HK-2 (cell line): ENCODE data around the gene HDDC2.
A peak's percentile ranks its signal among the peaks of the same experiment; 100 is the strongest.

ENCODE experiments used
- DNase-seq: peaks from one replicate; pipeline ENCODE4 v3.0.0-alpha.2; 2018; ENCODE audit not compliant: unreplicated experiment

HDDC2 gene, protein sequence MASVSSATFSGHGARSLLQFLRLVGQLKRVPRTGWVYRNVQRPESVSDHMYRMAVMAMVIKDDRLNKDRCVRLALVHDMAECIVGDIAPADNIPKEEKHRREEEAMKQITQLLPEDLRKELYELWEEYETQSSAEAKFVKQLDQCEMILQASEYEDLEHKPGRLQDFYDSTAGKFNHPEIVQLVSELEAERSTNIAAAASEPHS

DNA sequence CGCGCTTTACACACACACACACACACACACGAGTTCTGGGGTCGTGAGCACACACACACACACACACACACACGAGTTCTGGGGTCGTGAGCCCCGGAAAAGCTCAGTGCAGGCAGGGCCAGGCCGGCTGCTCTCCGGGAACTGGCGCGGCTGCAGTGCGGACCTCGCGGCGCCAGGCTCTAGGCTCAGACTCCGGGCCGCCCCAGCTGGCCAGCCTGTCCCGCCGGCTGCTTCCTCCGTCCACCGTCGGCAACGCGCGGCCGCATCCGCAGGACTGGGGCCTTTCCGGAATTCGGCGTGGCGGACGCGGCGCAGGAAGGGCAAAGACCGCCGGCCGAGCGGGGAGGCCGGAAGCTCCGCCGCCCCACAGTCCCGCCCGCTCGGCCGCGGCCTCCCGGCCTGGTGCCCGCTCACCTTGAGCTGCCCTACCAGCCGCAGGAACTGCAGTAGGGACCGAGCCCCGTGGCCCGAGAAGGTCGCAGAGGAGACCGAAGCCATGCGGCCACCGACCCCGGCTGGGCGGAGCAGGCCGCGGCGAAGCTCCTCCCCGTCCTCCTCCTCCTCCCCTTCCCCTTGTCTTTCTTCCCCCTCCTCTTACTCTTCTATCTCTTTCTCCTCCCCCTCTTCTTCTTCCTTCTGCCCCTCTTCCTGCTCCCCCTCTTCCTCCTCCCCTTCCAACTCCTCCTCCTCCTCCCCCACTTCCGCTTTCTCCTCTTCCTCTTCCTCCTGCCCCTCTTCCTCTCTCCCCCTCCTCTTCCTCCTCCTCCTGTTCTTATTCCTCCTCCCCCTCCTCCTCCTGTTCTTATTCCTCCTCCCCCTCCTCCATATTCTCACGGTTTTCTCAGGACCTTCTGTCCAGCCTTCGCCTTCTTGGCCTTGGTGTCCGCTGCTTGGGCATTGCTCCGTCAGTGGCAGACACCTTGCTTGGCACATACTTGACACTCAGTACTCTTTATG, at the start of gene HDDC2:
Gene HDDC2, minus strand, starts transcription at position 533 of the 957 bp plus-strand sequence. Its CDS starts 35 bp downstream, at position 498.
- DNase-seq: peak; percentile 73

DNA sequence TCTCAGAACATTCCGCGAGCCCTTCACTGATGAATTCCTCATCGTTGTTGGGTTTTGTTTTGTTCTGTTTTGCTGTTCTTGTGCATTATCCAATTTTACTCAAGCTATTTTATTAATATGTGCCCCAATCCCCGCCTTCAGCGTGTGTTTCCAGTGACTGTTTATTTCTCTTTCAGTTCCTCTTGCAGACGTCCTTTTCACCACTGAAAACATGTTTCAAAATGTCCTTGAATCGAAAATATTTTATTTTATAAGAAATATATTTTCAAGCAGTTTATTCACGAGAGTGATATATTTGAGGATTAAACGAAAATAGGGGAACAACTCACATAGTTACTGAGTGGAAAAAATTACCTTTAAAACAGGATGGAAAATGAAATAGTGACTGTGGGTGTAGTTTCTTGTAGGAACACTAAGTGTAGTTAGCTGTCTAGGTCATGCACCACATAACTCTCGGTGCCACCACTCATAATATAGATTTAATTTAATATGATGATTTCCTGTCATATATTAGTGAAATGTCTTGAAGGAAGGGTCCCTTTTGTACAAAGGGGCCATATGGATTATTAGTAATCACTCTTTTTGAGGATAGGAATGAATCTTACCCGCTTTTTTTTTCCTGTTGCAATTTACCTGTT, 45.3 kb upstream of the HDDC2 start:
- no peak for DNase-seq

DNA sequence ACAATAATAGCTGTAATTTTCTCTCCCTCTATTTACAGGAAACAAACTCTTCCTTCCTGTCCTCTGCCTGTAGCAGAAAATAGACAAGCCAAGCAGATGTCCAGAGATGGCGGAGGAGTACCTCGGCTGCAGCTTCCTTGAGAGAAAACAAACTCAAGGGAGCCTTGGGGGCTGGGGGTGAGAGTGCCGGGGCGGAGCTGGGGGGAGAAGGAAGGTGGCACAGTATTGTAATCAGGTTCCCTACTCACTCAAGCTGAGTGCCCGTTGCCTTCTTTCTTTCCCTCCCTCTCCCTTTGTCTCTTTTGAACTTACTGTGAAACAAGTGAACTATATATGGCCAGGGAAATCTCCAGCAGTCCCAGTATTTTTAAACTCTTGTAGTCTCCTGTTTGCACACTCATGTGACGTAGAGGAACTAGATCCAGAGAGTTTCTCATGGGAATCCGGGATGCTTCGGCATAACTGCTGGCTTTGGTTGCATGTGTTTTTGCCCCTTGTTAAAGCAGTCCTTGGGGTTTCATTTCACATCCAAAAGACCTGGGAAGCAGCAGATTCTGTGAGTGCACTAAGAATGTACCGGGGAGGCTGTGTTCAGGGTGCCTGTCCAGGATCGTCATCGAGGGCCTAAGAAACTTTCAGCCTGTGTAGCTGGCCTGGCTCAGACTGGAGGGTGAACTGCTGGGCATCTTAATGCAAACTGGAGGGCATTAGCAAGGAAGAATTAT, 44.6 kb upstream of the HDDC2 start:
- DNase-seq: no peak

DNA sequence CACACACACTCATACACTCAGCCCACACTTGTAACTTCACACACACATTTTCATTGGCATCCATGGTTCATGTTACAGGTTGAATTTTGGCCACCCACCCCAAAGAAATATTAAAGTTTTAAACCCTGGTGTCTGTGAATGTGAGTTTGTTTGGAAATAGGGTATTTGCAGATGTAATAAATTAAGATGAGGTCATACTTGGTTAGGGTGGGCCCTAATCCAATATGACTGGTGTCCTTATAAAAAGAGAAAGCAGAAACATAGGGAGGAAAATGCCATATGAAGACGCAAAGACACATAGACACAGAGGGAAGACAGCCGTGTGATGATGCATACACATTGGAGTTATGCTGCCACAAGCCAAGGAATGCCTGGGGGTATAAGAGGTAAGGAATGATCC, 39.7 kb upstream of the HDDC2 start:
- DNase-seq: no peak

DNA sequence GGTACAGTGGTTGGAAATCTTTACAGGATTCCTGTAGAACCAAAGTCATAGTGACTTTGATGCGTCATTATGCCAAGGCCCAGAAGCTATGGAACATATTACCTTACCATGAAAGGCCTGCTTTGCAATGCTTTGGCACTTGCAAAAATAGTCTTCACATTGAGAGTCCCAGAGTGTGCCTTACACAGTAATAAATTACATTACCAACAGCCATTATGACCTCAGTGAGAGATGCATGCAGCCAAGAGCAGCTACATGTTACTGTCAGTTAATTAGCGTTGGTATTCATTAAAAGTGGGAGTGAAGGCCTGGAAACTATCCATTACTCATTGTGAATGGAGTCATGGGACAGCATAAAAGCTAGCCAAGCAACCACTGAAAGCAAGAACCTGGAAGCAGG, 39.2 kb upstream of the HDDC2 start:
- no peak for DNase-seq

DNA sequence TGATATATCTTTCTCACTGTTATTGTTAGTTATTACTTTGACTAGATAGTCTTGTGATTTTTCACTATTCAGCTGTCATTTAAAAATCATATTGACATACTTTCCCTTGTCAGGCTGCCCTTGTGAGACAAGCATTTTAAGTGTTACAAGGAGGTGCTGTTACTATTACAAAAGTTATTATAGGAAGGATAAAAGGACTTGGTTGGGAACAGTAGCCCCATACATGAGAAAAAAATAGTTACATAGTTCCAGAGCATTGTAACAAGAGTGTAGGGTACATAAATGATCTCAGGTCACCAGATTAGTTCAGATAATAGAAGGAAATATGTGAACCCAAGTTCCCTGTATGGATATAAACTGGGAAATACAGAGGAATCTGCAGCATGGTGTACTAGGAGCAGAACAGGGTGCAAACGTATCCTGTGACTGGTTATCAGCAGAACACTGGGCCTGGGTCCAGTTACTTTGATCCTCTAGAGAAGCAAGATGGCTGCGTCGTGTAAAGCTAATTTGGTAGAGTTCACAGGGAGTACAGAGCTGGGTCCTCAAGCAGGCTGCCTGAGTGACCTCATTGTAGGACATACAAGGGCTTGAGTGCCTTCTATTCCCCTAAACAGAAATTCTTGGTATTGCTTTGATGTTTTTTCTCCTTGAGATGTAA, 38.5 kb upstream of the HDDC2 start:
- DNase-seq: no peak

DNA sequence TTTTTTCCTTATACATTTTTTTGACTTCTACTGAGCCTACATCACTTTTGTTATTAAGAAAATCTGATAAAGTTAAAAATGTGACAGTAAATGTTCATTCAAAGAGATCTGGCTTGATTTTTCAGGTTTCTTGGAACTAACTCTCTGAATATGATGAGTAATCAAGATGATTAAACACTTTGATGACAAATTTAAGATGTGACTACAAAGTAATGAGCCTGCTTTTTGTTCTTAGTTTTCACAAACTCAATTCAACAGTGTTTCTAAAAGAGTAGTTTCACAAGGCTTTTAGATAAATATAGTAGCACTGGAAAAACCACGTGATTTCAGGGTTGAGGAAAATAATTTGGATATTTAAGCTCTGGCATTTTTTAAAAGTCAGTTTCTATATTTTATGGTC, 37.9 kb upstream of the HDDC2 start:
- no peak for DNase-seq

DNA sequence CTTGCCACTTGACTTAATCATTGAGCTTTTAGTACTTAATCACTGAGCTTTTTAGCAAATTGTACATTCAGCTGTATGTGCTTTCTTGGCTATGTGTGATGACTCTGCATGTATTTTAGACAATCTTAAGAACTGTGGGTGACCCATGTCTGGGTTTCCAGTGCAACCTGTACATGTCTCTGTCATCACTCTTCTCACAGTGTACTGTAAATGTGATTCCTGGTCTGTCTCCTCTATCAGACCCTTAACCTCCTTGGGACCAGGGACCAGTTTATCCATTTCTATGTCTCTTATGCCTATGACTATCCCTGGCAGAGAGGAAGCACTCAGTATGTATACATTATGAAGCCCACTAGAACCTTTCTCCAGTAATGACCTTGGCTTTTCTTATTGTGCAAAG, 36.6 kb upstream of the HDDC2 start:
- no peak for DNase-seq

DNA sequence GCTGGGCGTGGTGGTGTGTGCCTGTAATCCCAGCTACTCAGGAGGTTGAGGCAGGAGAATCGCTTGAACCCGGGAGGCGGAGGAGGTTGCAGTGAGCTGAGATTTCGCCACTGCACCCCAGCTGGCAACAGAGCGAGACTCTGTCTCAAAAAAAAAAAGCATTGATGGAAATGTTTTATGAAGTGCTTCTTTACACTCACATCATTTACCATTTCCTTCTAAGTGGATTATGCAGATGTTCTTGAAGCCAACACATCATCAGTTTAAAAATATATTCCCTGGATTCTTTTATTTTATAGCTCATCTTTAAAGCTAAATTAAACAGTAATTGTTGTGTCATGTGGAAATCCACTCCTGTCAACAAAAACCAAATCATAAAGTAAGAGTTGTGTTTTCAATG, 35.9 kb upstream of the HDDC2 start:
- DNase-seq: no peak

DNA sequence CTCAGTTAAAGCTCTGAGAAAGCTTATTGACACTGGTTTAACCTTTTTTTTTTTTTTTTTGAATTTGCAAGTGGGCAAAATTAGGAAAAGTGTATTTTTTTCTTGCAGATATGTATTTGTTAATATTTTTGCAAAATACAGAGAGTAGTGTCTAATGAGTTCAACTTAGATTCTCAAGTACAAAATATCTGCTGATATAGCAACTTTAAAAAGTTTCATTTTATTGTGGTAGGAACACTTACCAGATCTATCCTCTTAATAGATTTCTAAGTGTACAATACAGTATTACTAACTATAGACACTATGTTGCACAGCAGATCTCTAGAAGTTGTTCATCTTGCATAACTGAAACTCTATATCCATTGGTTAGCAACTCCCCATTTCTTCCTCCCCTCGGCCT, 30.9 kb upstream of the HDDC2 start:
- DNase-seq: no peak

DNA sequence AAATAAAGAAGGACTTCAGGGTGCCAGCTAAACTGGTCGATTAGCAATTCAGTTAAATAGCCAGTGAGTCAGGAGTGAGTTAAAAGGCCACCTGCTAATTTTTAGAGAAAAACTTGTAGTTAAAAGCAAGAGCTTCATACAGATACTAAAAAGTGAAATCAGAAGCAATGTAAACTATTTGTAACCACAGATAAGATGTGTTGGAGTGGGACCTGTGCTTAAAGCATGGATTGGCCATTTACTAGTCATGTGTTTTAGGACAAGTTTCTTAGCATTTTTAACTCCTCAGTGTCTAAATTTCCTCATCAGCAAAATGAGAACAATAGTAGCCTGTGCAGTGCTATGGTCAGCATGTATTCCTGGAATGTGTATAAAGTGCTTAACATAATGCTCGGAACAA, 23.8 kb upstream of the HDDC2 start:
- DNase-seq: no peak

DNA sequence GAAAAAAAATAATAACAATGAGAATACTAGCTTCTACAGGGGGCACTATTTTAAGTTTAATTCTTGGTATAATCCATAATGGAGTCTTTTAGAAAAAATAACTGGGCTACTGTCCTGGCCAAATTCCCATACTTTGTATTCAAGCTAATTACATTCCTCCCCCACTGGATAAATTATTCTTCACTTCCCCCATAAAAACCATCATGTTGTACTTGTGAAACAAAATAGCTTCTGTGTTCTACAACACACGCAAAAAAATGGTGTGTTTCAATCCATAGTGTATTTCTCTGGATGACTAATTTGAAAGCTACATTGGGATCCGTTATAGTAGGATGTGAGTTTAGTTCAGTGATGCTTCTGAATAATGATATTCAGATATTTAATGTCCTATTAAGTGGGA, 21.6 kb upstream of the HDDC2 start:
- no peak for DNase-seq

DNA sequence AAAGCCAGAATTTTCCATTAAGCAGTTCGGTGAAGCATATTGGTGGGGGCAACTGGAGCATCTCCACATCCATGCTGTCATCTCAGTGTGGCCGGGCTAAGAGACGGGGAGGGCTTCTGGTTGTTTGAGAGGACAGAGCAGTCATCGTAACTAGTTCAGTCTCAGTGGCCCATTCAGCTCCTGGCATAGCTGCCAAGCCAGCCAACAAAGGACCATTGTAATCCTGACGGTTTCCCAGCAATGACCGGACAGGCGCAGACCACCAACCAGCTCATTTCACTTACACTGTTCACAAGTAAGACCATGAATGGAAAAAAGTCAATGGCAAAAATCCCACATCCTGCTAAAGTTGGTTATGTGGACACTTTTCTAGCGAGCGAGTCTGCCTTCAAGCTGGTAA, 14.9 kb upstream of the HDDC2 start:
- no peak for DNase-seq

DNA sequence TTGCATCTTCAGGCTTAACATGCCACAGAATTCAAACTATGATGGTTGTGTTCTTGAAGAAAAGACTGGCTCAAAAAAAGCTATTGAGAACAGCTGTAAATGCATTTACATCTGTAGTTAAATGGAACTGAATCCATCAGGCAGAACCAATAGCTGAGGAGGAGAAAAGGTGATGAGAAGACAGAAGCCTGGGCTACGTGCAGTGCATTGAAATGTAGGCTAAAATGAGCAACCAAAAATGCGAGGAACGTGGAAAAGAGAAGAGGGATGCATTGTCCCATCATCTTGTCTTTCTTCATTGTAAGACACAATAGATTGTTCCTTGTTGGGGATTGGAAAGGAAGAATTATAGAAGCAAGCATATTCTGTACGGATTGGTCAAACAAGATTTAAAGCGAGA, 13.8 kb upstream of the HDDC2 start:
- no peak for DNase-seq

DNA sequence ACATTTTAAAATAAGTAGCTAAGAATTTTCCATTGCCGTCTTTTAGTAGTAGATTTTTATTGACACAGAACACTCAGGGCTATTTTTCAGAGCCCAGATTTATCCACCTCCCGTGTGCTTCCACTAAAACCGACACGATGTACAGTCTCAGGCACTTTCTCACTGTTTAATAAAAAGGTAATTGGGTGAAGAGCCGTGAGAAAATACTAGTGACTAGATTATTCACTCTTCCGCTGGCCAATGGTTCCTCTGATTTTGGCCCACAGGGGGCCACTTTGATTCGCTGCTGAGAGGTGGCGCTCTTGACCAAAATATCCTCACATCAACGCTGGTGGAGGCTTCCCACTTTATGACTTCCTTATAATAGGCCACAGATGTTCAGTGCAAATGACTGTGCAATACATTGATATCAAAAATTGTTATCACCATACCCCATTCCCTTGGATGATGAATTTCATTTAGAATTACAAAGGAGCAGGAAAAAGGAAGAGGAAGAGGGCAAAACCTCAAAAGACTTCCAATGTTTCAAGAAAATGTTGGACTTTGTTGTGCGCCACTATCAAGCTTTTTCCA, 12.3 kb upstream of the HDDC2 start:
- DNase-seq: peak; percentile 61

DNA sequence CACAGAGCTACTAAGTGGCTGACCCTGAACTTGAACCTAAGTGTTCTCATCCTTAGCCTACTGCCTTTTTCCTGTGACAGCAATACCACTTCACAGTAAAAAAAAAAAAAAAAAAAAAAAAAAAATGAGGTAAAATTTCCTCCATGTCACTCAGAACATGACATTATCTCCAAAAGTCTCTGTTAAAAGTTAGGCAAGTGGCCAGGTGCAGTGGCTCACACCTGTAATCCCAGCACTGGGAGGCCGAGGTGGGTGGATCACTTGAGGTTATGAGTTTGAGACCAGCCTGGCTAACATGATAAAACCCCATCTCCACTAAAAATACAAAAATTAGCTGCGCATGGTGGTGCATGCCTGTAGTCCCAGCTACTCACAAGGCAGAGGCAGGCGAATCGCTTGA, 11.2 kb upstream of the HDDC2 start:
- no peak for DNase-seq

DNA sequence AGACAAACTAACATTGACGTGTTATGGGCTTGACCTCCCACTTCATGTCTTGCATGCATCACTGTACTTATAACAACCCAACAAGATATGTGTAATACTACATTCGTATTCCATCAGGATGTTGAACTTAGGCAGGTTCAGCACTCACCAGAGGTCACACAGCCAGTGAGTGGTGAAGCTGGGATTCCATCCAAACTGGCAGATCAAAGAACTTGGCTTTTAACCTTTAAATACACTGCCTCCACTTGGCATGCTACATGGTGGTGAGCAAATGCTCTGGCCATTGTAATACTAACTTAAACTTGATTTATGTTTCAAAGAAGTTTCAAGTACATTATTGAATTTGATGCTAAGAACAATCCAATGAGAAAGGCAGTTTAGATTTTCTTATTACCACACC, 10.7 kb upstream of the HDDC2 start:
- no peak for DNase-seq

DNA sequence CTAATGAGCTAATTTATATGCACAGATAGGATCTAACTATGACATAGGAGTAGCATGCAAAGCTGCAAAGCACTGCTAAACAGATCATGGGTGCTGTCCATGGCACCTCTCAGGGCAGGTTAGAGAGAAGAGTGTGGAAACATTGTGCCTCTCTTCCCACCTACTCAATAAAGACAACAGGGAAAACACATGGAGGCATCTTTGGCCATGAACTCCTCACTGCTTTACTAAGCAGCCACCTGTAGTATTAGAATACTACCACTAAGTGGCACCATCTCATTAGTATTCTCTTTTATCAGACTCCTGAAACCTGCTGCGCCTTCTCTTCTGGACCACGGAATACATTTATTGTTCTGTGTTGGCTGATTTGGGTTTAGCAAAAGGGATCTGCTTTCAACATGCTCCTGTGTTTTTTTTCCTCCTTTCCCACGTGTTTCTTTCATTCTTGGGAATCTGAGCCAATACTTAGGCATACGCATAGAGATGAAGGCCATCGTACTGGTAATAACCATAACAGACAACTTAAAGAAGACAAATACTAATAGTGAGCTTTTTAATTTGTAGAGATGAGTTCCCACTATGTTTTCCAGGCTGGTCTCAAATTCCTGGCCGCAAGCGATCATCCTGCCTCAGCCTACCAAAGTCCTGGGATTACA, 9.4 kb upstream of the HDDC2 start:
- DNase-seq: no peak

DNA sequence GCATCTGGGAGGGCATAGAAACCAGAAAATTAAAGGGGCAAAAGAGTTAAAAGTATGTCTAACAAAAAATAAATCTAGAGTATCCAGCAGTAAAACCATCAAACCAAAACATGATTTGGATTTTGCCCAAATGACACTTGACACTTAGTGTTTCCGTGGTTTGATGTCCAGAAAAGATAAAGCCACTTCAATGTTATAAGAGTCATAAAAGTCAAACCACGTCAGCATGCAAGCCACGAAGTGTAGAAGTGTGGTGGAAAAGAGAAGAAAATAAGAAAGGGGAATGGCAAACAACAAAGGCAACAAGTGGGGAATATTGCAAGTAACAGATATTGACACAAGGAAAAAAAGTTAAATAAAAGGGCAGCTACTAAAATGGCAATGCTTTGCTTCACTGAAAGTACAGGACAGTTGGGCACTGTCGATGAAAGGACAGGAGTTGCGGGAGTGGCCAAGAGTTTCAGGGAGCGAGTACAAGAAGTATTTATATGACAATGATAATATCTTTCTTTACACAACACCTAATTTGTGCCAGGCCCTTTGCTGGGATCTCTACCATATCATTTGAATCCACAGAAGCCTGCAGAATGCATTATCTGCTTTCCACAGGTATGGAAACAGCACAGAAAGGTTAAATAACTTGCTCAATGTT, 6.3 kb upstream of the HDDC2 start:
- DNase-seq: no peak

DNA sequence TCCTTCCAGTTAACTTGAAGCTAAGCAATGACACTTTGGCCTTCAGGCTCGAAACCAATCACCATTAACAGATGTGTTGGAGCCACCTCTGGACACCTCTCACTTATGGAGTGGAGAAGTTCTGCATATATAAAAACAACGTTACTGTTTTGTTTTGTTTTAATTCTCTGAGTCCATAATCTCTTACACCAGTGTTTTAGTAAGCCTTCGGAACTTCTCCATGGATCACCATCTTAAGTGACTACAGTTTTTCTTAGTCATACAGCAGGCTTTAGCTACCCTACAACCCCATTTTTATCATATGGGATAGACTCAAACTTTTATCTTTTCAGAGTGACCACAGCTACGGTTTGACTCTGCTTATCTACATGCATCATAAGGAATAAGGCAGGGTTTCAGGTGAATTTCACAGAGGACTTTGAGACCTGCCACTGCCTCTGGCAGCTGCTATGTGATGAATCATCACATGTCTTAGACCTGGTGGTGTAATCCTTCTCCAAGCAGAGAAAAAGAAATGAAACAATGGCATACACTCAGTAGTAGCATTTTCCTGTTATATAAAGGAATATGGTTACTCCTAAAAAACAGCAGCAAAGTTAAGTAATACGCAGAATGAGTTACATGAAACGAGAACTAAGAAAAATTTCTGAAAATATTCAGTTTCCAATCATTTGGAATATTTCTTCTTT, 5.5 kb upstream of the HDDC2 start:
- DNase-seq: no peak
